ENCODE measurements around the gene ARHGDIA.

The ARHGDIA gene

GRCh38 chr17:81877569-81877968, 6.4 kb upstream of the ARHGDIA start:
- FAIRE-seq, result no peak
- DNase-seq (ENCODE audit: insufficient read length, low spot score), result no peak
- TF ChIP-seq TAF1 (IDR thresholded peaks at IDR 0.05; ENCODE audit: low read depth, low read length), result no peak
- no peak for TF ChIP-seq POLR2AphosphoS5 (IDR thresholded peaks at IDR 0.05; ENCODE audit: low read depth, low read length)
- no peak for TF ChIP-seq SPI1 (IDR thresholded peaks at IDR 0.05; ENCODE audit: low read depth, low read length)
- no peak for TF ChIP-seq POU2F2 (IDR thresholded peaks at IDR 0.05; ENCODE audit: low read depth, low read length)
- TF ChIP-seq PAX5 (IDR thresholded peaks at IDR 0.05; ENCODE audit: insufficient read depth, low read length, severe bottlenecking), result no peak
- no peak for TF ChIP-seq POLR2A (IDR thresholded peaks at IDR 0.05; ENCODE audit: low read depth, low read length)

GRCh38 chr17:81871387-81872230, 472 bp upstream of the ARHGDIA start:
- DNase-seq (ENCODE audit: insufficient read length, low spot score) (peak; percentile 98), FAIRE-seq (peak; percentile 93)
- TF ChIP-seq POLR2A (IDR thresholded peaks at IDR 0.05; ENCODE audit: low read depth, low read length), result peak; percentile 64
- TF ChIP-seq TAF1 (IDR thresholded peaks at IDR 0.05; ENCODE audit: low read depth, low read length), result peak; percentile 62
- peak; percentile 49 for TF ChIP-seq POU2F2 (IDR thresholded peaks at IDR 0.05; ENCODE audit: low read depth, low read length)
- TF ChIP-seq SPI1 (IDR thresholded peaks at IDR 0.05; ENCODE audit: low read depth, low read length), result peak; percentile 50
- TF ChIP-seq PAX5 (IDR thresholded peaks at IDR 0.05; ENCODE audit: insufficient read depth, low read length, severe bottlenecking), result no peak
- TF ChIP-seq POLR2AphosphoS5 (IDR thresholded peaks at IDR 0.05; ENCODE audit: low read depth, low read length), result peak; percentile 67

DNA sequence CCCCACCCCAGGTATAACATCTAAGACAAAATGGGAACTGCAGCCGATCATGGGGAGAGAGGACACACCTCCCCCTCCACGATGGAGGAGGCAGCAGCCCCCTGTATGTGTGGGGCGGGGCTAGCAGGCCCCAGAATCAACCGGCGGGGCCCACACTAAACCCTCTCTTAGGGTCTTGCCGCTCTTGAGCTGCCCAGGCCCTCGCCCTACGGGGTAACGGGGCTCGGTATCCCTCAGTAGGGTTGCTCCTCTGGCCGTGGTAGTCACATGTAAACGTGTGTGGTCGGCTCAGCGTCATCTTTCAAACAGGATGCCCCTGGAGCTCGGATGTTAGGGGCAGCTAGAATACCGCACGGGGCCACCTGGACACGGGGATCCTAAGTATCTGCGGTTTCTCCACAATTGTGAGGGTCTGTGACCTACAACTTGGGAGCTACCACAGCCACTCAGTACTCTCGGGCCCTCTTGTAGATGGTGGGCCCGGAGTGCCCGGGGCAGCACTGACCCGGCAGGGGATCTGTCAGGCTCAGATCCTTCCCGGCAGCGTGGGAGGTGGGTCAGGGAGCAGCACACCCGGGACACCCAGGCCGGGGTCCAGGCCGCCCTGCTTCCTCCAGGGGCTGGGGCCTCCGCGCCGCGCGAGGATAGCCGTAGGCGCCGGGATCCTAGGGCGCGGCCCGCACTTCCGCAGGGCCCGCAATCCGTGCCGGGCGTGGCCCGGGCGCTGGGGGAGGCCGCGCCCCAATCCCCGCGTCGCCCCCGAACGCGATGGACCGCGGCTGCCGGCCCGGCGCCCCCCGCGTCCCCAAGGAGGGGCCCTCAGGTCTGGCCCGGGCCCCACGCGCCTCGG, 781 bp downstream of the ARHGDIA start:
- TF ChIP-seq POU2F2 (IDR thresholded peaks at IDR 0.05; ENCODE audit: low read depth, low read length) (no peak), SPI1 (IDR thresholded peaks at IDR 0.05; ENCODE audit: low read depth, low read length) (no peak; the same call in 1 of the 2 replicates), PAX5 (IDR thresholded peaks at IDR 0.05; ENCODE audit: insufficient read depth, low read length, severe bottlenecking) (no peak), TAF1 (IDR thresholded peaks at IDR 0.05; ENCODE audit: low read depth, low read length) (no peak), POLR2A (IDR thresholded peaks at IDR 0.05; ENCODE audit: low read depth, low read length) (no peak), POLR2AphosphoS5 (IDR thresholded peaks at IDR 0.05; ENCODE audit: low read depth, low read length) (no peak)
- FAIRE-seq (peak; percentile 13), DNase-seq (ENCODE audit: insufficient read length, low spot score) (no peak)

DNA sequence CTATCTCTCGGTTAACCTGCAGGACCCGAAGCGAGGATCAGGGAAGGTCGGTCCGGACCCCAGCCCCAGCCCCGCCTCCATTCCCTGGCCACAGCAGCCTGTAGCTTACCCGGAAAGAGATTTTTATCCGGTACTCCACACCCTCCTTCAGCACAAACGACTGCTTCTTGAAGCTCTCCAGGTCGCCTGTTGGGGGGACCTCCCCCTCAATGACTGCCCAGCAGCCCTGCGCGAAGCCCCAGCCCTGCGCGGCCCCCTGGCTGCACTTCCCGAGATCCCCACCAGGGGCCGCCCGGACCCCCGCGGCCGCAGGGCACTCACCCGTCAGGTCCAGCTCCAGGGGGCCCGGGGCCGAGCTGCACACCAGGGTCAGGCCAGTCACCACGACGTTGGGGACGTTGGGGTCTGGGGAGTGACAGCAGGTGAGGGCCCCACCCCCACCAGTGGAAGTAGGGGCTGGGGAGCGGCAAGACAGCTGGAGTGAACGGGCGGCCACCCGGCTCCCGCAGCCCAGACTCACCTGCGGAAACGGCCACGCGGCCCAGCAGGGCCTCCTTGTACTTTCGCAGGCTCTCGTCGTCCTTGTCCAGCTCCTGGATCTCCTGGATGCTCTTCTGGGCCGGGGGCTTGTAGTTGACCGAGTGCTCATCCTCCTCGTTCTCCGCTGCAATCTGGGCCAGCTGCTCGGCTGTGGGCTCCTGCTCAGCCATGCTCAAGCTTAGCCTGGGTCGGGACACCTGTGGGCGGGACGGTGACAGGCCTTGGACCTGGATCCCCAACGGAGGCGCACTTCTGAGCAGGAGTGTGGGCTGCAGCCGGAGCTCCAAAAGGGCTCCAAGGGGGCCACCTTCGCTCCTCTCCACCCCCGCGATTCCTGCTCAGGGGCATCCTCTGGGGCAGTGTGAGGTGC, 1.7 kb downstream of the ARHGDIA start:
- TF ChIP-seq POLR2A (IDR thresholded peaks at IDR 0.05; ENCODE audit: low read depth, low read length) (no peak), POU2F2 (IDR thresholded peaks at IDR 0.05; ENCODE audit: low read depth, low read length) (peak; percentile 10; the same call in 1 of the 2 replicates), POLR2AphosphoS5 (IDR thresholded peaks at IDR 0.05; ENCODE audit: low read depth, low read length) (no peak), SPI1 (IDR thresholded peaks at IDR 0.05; ENCODE audit: low read depth, low read length) (no peak), TAF1 (IDR thresholded peaks at IDR 0.05; ENCODE audit: low read depth, low read length) (no peak)
- FAIRE-seq (no peak), DNase-seq (ENCODE audit: insufficient read length, low spot score) (no peak)

- DNase-seq (ENCODE audit: insufficient read length, low spot score), result no peak
- TF ChIP-seq TAF1 (IDR thresholded peaks at IDR 0.05; ENCODE audit: low read depth, low read length), result no peak
- 0 out of 2 replicates have a peak, but pooled peaks have one; percentile 7 for TF ChIP-seq POLR2A (IDR thresholded peaks at IDR 0.05; ENCODE audit: low read depth, low read length)
- no peak for FAIRE-seq
Observed at GRCh38 chr17:81868674-81869220, 2.4 kb downstream of the ARHGDIA start.

DNA sequence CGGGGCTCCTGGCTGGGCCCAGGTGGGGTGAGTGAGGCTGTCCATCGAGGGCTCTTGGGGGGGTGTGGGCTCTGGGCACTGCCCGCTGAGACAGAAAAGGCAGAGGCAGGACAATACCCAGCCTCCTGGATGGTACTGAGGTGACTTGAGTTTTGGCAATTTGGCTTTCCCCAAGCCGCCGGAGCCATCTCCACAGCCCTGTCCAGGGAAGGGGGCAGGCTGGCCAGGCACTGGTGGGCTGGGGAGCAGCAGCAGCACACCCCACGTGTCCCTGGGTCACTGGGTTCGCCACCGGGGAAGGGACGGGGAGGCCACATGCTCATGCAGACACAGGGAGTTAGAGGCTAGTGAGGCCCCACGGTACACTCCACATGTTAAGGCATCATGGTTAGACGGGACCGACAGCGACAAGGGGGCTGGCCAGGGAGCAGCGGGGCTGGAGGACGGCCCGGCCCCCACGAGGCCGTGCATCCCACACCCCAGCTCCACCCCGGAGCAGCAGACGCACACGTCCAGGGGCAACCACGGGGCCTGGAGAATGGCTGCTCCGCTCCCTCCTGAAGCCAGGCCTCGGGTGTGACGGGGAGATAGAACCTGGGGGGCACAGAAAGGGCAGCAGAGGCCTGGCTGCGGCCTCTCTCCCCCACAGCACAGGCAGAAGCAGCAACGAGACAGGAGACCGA, 3.0 kb downstream of the ARHGDIA start:
- peak; percentile 44; the same call in 1 of the 2 replicates for TF ChIP-seq POLR2AphosphoS5 (IDR thresholded peaks at IDR 0.05; ENCODE audit: low read depth, low read length)
- no peak; the same call in none of the 2 replicates for TF ChIP-seq POLR2A (IDR thresholded peaks at IDR 0.05; ENCODE audit: low read depth, low read length)
- FAIRE-seq (no peak), DNase-seq (ENCODE audit: insufficient read length, low spot score) (no peak)

DNA sequence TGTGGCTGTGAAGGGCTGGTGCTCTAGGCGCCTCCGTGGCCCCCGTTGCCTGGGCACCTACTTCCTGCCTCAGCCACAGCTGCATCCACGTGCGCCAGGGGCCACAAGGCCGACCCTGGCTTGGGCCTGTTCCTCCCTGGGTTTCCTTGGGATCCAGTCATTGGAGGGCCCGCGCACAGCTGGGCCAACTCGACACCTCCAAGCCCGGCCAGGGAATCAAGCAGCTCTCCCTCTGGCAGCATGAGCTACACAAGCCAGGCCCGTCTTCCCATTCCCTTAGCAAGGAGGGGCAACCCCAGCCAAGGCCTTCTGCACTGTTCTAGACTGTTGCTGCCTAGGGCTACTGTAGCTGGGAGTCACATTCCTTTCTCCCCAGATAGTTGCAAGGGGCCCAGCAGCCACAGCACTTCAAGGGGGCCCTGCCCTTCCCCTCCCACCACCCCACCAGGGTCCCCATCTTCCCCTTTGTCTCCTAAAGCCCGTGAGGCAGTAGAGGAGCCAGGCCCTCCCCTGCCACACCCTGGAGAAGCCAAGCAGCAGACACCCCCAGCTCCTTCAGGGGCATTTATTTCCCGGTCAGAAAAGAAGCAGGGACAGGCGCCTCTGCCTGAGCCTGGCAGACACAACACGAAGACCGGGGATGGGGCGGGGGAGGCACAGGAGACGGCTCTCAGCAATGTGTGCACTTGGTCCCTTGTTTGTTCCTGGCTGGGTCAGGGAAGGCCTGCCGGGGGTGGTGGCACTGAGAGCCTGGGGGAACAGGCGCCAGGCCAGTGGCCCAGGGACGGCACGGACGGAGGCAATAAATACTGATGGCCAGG, 3.8 kb downstream of the ARHGDIA start:
- no peak for FAIRE-seq
- DNase-seq (ENCODE audit: insufficient read length, low spot score), result no peak
- peak; percentile 76 for TF ChIP-seq POLR2A (IDR thresholded peaks at IDR 0.05; ENCODE audit: low read depth, low read length)
- no peak for TF ChIP-seq SPI1 (IDR thresholded peaks at IDR 0.05; ENCODE audit: low read depth, low read length)

All from GM12891 (cell line).